T47D (cell line): ENCODE measurements around the gene EEF1G.
"Not testable (repeated sequence)": the region's sequence is repeated elsewhere in the genome, so short reads cannot be mapped to it uniquely, and the experiment has no call there.

Source experiments
- DNase-seq, 2 experiments: peaks; one replicate each; pipeline versions ENCODE4 v3.0.0 to v3.0.0-alpha.2; 2011 to 2012; ENCODE audit warnings: low read depth in 1 of 2, low spot score in 1 of 2
- JUND ChIP-seq: IDR thresholded peaks from 2 replicates; pipeline ENCODE4 v1.6.1; 2012; ENCODE audit warnings: low read depth
- in situ Hi-C: cut with HindIII; loops from 2 replicates; pipeline ENCODE4 v1.10.0; 2016; ENCODE audit warnings: low sequenced_read_pairs, low pct_unique_long_range_greater_than_20kb

The EEF1G gene

DNA sequence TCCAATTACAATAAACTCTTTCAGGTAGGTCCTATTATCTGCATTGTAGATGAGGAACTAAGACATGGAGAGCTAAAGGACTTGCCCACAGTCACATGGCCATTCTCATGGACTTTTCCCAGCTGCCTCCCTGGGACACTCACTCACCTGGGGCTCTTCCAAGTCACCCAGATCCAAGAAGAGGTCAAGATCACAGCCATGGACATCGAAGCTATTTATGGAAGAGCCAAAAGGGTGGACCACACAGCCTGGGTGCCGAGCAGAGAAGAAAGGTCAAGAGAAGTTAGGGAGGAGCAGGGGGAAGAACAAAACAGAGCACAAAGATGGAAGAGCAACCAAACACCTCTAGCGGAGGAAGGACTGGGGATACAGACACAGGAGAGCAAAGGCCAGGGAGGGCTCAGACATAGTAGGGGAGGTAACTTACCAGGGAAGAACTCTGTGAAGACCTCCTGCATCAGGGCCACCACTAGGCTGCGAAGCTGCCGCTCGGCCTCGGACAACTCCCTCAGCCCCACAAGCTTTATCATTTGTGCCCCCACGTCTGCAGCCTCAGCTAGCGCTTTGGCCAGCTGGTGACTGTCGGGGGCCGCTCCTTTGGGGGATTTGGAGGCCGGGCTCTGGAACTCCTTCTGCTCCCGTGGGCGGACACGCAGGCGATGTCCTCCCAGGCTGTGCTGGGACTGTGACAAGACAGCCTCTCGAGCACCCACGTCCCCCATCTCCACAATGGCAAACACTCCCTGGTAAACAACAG, 7.4 kb upstream of the EEF1G start:
- TF ChIP-seq JUND, result no peak
- in situ Hi-C loops, result no loop called here
- DNase-seq, result no peak

DNA sequence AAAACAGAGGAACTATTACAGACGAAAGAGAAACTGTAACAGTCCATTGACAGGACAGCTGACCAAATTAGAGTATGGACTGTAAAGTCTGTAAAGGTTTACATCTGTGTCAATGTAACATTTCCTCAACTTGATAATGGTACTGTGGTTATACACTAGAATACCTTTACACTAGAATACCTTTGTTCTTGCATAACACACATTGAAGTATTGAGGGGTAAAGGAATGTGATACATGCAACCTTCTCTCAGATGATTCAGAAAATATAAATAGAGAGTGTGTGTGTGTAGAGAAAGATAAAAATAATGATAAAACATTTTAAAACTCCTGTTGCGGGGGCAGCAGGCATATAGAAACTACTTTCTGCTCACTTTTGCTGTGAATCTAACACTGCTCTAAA, 5.6 kb upstream of the EEF1G start:
- DNase-seq, result no peak
- TF ChIP-seq JUND, result no peak
- in situ Hi-C loops, result no loop called here

DNA sequence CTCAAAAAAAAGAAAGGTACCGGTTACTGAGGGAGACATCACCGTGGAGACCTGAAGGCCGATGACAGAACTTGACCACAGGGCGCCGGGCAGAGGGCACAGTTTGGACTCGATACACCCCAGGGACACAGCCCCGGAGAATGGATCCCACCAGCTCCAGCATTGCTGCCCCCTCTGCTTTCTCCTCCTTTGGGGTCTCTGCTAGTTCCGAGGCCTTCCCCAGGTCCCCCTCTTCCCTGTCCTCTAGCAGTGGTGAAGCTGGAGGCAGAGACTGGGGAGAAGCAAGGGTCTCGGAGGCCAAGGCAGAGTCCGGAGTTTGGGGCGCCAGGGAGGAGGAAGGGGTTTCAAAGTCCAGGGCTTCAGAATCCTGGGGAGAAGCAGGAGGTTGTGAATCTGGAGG, 4.8 kb upstream of the EEF1G start:
- no peak for DNase-seq
- in situ Hi-C loops, result no loop called here
- TF ChIP-seq JUND, result no peak

DNA sequence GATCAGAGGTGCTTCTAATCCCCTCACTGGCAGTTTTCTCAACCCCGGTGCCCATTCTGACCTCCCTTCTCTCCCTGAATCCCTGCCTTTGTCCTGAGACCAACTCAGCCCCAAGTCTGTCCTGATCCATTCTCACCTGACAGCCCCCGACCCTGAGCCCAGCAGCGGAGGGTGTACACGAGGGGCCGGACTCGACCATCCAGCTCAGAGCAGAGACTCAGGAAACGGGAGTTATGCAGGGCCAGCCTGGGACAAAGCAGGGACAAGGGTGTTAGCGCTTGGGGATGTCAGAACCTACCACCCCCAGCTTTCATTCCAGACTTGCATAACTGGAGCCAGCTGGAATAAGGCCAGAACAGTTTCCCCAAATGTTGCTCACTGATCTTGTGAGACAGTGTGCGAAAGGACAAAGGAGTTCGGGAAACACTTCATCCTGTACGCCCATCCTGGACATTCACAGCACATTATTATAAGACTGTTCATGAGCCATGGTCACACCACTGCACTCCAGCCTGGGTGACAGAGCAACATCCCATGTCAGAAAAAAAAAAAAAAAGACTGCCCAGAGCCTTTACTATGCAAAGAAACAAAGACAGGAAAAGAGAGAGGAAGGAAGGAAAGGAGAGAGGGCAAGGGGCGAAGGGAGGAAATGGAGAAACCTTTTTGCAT, 3.5 kb upstream of the EEF1G start:
- DNase-seq, result no peak
- TF ChIP-seq JUND, result no peak
- in situ Hi-C loops, result no loop called here

DNA sequence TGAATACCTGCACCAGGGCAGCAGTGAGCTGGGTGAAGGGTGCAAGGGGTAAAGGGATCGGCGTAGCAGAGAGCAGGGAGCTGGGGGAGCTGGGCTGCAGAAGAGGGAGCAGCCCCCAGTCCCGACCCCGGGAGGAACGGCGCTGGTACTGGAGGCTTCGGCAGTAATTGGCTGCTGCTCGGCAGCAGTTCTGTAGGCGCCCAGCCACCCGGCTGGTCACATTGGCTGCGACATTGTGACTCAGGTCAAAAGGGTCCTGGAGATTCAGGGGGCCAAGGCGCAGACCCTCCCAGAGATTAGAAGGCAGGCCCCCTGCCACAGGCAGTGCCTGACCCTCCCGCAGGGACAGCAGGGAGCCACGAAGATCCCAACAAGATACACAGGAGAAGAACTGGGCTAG, 2.1 kb upstream of the EEF1G start:
- DNase-seq, result no peak
- in situ Hi-C loops, result no loop called here
- TF ChIP-seq JUND, result no peak

DNA sequence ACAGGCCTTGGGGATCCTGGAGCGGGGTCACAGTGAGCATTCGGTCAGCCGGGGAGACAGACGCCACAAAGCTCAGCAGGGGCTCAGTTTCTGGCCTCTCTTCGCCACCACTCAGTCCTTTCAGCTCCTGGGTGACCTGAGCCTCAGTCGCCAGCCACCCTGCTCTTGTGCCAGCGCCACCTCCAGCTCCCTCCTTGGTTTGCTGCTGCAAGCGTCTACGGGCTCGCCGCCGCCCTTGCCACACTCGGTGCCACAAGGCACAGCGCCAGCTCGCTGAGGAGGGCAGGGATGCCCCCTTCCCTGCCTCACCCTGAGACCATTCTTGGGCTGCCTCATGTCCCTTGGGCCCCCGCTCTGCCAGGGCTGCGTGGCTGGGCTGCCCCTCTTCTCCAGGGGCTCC, 1.5 kb upstream of the EEF1G start:
- in situ Hi-C loops, result no loop called here
- DNase-seq, result no peak

DNA sequence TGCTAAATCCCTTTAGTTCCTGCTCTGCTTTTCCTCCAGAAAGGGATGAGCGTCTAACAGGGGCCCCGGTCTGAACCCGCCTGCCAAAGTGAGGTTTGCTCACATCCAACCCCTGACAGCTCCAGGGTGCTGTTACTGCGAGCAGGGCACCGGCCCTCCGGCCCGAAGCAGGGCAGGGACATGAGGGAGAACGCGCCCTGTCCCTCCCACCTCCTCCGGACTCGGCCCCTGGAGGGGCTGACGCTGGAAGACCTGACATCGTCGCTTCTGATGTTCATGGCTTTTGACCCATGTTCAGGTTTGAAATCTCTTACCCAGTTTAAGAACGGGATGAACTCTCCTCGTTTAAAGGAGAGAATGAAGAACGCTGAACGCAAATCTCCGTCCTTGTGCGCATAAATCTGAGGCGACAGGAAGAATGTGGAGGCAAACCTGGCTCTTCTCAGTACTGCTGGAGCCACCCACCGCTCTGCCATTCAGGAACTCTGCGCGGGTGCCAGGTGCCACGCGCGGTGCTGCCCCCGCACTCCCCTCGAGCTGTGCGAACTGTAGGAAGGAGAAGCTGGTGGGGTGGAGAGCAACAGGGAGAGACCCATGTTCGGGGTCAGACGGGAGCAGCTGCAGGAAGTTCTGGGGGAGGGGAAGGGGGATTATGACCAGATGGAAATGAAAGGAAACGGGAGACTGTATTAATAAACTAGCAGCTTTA, 826 bp upstream of the EEF1G start:
- no peak for TF ChIP-seq JUND
- DNase-seq, result no peak
- in situ Hi-C loops, result no loop called here

More for the DNA sequence above, 1.5 kb upstream of the EEF1G start:
- TF ChIP-seq JUND, result no peak

DNA sequence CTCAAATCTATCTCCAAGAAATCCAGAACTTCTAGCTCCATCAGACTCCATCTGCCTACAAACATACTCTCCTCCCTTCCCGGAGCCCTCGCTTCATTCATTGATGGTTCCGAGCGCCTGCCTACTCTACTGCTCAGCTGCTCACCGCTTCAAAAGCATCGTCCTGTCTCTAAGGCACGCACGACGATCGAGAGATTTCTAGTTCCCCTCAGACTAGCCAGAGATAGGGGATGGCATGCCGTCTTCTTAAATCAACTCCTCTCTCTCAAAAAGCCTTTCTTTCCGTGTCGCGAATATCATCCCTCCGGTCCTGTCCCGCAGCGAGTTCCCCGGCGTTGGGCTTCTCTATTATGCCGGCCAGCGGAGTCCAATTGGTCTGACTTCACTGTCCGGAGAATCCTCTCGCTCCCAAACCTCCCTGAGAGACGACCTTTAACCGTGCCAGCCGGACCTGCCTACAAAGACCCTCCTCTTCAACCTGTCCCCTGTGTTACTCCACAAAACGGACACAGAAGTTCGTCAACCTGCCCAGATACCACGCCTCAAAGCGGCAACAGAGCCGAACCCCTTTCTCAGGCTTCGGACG, 592 bp downstream of the EEF1G start:
- in situ Hi-C loops, result no loop called here
- DNase-seq, result peak in 1 of 2 experiments; percentile 38
- TF ChIP-seq JUND, result no peak

DNA sequence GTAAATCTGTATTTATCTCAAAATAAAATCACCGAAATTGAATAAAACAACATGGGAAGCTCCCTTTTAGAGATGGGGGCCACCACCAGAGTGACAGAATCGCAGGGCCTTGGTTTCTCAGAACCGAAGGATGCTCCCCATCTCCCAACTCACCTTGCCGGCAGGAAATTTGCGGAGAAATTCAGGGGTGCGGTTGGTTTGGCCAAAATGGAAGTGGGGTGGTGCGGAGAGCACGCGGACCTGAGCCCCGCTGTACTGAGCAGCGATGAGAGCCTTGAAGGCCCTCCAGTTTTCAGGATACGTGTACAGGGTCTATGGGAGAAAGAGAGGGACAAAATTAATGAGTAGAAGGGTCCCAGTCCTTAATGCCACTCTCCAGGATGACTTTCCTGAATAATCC, 1.3 kb downstream of the EEF1G start:
- no peak for TF ChIP-seq JUND
- in situ Hi-C loops, result no loop called here
- DNase-seq, result no peak

DNA sequence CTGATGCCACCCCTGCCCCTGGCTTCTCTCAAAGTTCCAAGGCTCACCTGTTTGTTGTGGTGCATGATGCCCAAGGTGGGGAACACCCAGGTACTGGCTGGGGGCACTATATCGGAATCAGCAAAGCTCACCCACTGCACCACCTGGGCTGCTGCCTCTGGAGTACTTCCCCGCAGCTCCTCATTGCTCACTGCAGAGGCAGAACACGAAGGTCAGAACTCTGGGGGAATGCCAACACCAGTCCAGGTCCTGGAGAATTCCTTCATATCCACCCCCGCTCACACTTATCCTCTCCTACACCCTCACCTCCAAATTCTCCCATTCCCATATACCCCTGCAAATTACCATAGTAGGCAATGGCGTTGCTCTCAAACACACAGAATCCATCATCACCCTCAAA, 2.2 kb downstream of the EEF1G start:
- DNase-seq, in situ Hi-C loops: not testable (repeated sequence)

DNA sequence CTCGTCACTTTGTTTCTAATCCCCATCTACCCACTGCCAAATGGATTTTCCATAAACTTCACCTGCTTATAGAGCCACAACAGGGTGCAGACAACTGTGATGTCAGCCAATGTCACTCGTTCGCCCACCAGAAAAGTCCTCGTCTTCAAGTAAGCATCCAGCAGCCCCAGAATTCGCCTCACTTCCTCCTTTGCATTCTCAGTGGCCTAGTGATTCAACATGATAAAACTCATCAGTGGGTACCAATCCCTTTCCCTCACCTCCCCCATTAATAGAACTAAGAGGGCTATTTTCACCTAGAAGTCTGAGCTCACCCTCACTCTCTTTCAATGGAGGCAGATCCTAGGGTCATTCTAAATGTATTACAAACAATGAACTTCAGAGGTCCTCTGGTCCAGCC, 2.8 kb downstream of the EEF1G start:
- not testable (repeated sequence) for DNase-seq

DNA sequence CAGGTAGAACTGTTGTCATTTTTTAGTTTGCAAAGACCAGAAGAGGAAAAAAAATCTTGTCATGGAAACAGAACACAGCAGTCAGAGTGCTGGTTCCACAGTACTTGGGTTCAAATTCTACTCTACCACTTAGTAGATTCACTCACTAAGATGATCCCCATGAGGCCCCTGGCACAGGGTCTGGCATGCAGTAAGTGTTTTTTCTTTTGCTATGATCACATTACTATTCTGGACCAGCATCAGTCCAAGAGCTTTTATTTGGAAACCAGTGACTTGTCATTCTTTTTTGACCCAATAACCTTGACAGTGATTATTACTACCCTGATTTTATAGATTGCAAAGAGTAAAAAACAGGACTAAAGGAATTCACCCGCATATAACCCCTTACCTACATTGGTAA, 4.1 kb downstream of the EEF1G start:
- no peak for DNase-seq
- in situ Hi-C loops, result no loop called here
- no peak for TF ChIP-seq JUND

More for the DNA sequence above, 2.8 kb downstream of the EEF1G start:
- in situ Hi-C loops, result not testable (repeated sequence)

DNA sequence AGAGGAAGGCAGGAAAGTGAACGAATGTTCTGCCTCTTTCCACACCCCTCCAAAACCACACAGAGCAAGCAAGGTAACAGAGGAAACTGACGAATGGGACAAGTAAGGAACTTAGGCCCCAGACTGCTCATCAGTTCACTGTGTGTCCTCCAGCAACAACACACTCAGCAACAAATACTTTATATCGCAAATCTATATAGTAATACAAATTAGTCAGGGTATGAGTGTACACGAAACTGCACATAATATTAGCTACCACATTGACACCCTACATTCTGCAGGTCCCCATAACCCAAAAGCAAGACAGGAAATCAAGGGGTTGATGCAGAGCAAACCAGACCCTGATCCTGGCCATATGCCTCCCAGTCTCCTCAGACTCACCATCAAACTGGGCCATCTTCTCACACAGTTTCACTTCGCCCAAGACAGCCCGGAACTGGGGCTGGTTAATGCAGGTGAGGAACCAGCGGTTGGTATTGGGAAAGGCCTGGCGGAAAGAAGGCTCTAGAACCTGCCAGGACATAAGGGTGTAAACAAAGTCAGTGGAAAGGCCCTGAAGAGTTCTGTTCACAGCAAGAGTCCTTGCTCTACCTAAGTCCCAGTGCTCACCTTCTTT, 6.6 kb downstream of the EEF1G start:
- TF ChIP-seq JUND, result no peak
- DNase-seq, result no peak
- in situ Hi-C loops, result no loop called here
